8988T (cell line): ENCODE results near the gene CCDC38.
"Not testable (repeated sequence)": the region's sequence is repeated elsewhere in the genome, so short reads cannot be mapped to it uniquely, and the experiment has no call there.

Experiments used
- DNase-seq: peaks from one replicate; pipeline ENCODE4 v3.0.0; 2011

CCDC38 gene

DNA sequence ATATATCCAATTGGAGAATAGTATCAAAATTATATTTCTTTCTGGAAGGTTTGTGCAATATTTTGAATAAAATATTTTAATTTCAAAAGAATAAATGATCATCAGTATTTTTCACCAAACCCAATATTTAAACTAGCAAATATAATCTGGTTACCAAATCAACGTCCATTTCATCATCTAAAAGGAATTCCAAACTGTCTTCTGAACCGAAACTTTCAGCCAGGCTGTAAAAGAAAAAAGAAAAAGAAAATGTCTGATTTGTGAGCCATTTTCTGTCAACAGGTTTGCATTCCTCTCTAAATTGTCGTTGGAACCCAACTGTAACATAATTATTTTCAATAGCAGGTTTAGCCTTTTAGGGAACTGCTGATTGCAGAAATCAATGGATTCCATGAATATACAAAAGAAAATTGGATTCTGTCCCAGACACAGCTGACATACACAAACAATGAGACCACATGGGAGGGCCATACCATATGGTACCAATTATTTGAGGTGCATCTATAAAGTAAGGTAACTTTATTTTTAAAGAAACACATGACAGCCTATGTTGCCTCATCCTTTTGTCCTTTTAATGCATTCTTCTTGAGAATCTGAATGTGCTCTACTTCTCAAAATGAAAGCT lies 61.0 kb downstream of the CCDC38 start:
- DNase-seq = no peak

DNA sequence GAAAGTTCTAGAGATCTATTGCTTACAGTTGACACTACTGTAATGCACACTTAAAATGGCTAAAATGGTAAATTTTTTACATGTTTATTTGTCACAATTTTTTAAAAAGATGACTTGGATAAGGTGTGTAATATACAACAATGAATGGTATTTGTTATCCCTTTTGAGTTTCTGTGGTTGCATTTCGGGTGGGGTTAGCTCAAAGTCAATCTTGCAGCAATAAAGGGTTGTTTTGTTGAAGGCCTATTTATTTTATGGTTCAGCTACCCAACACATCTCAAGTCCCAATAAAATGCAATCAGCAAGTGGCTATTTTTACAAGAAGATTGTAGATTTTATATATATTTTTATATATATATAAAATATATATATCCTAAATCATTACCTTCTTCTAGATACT lies 61.5 kb downstream of the CCDC38 start:
- DNase-seq = no peak

DNA sequence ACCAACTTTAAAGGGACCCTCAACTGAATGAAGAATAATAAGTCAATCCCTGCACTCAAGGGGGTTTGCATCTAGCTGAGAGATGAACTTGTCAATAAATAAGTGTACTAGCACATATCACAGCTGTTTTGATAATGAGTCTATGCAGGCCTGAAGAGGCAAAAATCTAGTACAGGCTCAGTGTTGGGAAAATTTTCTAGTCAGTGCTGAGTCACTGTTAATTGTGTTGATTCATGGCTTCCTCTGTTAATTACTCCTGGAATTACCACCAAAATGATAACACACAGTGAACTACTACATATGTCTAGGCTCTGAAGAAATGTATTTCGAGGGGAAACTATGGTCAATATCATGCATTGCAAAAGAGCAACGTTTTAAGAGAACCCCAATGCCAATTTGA lies 64.8 kb downstream of the CCDC38 start:
- DNase-seq = no peak

DNA sequence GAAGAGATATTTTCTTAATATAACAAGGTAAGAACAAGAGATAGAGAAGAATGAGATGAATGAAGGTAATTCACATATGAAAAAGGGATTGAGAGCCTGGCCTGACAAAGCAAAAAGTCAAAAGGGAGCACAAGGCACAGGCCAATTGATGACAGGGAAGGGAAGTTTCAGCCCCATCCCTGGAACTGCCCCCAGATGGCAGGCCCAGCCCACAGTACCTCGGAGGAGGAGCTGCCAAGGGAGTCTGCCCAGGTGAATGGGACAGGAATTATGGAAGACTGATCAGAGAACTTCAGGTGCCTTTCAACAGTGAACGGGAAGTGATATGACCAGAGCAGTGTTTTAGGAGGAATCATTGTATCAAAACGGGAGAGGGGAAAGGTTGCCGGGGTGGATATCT lies 68.0 kb downstream of the CCDC38 start:
- no peak for DNase-seq

DNA sequence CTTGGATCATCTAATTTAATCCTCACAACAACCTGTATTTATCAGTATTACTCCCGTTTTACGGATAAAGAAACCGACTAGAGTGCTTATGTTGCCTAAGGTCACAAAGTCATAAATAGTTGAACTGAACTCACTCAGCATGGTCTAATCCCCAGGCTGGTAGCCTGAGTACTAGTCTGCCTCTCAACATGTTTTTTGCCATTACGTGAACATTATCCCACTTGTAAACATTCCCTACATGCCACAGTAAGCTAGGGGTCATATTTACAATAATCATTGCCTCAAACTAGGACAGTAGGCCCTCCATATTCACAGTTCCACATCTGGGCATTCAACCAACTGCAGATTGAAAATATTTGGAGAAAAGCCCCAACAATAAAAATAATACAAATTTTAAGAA lies 71.5 kb downstream of the CCDC38 start:
- DNase-seq = no peak

DNA sequence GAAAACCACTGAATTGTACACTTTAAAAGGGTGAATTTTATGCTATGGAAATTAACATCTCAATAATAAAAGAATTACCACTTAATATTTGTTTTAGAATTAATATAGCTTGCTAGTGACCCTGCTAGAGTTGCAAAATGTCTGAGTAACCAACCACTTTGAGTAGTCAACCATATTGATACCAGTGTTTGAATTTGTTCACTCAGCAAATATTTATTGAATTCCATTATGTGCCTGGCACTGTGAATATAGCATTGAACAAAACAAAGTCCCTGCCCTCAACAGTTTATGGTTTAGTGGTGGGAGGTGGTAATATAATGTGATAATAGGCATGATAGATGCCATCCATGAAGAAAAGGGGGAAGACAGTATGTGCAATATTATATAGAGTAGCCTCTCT lies 79.1 kb downstream of the CCDC38 start:
- no peak for DNase-seq

DNA sequence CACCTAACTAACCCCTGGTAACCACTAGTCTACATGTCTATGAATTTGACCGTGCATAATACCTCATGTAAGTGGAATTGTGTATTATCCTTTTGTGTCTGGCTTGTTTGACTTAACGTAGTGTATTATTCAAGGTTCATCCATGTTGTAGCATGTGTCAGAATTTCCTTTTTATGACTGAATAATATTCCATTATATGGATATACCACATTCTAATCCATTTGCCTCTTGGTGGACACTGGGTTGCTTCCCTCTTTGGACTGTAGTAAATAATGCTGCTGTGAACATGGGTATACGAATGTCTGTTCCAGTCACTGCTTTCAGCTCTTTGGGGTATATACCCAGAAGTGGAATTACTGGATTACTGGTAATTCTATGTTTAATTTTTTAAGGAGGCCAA lies 80.4 kb downstream of the CCDC38 start:
- DNase-seq = no peak

DNA sequence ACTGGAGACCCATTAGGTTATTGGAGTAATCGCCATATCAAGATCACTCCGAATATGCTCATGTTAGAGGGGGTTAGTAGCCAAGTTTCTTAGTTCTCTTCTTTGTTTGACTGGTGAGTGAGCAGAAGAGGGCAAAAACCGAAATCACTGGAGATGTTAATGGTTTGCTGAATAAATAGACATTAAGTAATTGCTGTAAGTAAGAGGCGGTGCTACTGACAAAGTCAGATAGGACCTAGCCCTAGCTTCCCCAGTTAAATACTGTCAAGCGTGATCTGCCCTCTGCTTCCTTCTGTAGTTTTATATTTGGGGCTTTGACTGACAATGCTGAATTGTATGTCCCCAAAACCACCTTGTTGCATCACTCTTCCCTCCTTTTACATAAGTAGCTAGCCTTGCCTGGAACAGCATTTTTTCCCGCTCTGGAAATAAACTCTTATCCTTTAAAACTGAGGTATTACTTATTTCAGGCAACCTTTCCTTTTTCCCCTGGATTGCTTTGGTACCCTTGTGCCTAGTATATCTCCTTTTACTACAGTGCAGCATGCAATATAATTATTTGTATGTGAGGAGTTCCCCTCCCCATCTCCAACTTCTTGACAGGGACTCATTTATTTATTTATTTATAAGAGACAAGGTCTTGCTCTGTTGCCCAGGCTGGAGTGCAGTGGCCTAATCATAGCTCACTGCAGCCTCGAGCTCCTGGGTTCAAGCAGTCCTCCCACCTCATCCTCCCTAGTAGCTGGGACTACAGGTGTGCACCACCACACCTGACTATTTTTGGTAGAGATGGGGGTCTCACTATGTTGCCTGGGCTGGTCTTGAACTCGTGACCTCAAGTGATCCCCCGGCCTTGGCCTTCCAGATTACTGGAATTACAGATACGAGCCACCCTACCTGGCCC lies 82.2 kb downstream of the CCDC38 start:
- no peak for DNase-seq

DNA sequence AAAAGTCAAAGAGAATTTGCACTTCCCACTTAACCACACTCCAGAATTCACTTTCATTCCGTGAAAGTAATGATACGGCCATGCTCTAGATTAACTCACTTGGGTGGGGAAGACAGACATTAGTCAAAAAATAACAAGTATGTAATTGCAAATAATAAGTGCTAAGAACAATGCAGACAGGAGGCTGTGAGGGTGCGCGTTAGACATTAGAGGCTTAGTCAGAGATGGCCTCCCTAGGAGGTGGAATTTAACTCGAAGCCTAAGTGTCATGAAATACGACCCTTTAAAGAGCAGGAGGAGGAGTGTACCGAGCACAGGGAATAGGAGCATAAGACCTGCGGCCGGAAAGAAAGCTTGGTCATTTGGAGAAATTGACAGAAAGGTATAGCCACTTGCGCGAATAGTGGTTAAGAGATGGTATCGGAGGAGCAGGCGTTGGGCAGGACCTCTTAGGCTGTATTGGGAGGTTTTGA lies 83.0 kb downstream of the CCDC38 start:
- DNase-seq = no peak

DNA sequence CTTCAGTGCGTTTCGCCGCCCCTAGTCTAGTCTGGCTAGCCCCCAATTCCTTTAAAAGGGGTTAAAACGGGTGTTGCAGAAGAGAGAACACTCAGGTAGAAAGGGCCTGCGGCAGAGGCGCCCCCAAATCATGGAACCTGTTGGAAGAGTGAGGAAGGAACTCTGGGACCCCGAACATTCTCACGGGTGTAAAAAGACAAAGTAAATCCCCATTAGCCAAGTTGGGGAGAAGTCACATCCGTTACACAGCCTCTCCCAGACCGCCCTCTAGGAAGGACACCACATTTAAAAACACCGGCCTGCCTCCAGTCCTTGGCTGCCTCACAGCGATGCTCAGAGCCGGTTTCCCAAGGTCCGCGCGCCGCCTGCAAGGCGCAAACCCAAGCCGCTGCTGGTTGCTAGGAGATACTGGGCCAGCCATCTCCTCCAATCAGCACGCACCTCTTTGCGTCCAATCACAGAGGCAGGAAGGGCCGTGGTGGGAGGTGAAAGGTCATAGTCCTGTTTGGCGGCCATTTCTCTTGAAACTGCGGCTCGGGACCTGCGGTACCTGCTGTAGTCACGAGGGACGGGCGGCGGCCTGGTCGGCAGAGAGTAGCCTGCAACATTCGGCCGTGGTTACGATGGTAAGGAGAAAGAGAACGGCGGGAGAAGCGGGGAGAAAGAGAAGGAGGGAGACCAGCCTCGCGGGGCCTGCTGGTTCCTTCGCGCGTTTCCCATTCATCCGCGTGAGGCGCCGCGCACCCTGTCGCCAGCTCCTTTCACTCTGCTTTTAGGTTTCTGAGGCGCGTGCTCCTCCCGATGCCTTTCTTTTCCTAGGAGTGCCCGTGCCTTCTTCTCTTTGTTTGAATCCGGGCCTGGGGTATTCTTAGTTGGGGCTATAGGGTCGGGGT lies 83.7 kb downstream of the CCDC38 start, which contains the start of gene SNRPF:
SNRPF (plus strand) TSS at position 502 of the 893 bp plus-strand sequence; CDS start at position 624, 122 bp downstream.
- DNase-seq = peak; percentile 88

DNA sequence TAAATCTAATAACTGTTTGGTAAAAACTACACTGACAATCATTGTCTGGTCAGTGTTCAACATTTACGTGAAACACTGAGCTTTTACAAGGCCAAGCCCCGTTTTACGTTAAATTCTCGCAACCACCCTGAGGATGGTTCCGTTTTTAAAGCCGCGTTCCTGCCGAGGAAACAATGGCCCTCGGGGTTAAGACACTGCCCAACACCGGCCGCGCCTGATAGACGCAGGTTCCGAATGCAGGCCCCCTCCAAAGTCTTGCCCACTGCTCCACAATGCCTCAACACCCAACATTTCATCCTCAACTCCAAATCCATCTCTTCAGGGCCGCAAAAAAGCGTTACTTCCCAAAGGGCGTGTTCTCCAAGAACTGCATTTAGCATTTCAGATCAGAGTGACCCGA lies 84.6 kb downstream of the CCDC38 start:
- DNase-seq = no peak

DNA sequence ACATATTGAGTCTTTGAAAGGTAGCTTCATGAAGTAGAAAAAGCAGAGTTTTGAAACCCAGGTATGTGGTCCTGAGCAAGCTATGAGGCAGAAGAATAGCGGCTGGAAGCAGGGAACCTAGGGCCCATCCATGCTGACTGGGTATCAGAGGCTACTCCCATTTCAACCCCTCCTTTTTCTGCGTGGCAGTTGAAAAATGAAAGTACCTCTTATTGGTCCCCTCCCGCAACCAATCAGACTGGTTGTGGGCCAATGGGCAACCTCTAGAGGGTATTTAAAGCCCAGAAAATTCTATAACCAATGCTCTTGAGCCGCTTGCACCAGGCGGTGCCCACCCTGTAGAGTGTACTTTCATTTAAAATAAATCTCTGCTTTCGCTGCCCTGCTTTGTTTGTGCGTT lies 85.3 kb downstream of the CCDC38 start:
- no peak for DNase-seq

DNA sequence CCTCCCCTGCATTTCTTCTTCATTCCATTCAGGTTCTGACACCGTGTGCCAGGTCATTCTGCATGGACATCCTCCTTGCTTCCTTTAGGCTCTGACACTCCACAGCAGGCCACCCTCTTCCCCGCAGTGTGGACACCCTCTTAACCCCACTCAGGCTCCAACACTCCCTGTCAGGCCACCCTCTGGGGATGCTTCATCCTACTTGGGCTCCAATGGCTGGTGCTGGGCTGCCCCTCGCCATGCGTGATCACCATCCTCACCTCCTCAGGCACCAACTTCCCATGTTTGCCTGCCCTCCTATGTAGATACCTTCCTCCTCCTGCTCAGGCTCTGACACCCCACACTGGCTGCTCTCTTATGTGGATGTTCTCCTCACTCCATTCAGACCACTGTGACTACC lies 90.3 kb downstream of the CCDC38 start:
- DNase-seq = no peak

DNA sequence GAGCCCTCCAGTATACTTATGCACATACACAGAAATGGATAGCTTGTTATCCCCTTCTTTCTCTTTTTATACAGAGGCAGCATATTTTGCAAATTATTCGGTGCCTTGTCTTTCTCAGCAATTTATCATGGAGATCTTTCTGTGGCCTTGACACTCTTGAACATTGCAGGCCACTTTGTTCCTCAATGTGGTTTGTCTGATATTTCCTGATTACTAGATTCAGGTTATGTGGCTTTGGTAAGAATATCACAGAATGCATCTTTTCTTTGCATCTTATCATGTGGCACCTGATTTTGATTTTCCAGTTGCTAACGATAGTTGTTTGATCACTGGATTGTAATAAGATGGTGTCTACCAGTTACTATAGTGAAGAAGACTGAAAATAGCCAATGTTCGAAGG lies 90.8 kb downstream of the CCDC38 start:
- no peak for DNase-seq

DNA sequence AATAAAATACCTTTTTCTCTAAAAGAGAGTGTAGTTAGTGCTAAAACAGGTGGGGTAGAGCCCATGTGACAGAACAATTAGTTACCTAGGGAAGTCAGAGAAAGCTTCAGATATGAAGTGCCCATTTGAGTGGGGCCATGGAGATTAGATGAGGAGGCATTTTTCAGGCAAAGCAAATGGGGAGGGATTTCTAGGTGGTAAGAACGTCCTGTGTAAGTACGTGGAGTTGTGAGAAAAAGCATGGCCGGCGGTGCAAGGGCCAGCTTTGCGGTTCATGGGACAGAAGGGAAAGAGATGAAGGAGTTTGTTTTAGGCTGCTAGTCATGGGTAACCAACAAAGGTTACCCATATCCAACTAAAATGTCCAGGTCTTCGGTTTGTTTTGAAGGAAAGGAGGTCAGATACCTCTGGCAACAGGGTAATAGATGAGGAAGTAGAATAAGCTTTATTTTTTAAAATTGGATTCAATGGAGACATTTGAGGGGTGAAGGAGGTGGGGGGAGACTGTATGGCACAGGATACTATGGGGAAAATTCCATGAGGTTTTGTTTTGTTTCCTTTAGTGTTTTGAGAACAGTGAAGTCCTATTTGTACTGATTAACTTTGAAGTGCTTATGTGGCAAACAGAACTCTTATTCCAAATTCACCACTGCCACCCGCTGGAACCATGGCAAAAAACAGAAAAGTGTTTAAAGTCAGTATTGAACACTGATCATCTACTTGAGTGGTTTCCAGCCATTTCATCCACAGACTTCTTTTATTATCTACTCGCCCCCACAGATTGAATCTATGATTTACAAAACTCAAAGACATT lies 93.6 kb downstream of the CCDC38 start:
- DNase-seq = no peak

DNA sequence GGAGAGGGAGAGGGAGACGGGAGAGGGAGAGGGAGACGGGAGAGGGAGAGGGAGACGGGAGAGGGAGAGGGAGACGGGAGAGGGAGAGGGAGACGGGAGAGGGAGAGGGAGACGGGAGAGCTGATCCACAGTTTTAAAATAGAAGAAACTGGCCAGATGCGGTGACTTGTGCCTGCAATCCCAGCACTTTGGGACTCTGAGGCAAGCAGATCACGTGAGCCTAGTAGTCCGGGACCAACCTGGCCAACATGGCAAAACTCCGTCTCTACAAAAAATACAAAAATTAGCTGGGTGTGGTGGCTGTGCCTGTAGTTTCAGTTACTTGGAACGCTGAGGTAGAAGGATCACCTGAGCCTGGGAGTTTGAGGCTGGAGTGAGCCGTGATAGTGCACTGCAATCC lies 100.0 kb downstream of the CCDC38 start:
- not testable (repeated sequence) for DNase-seq

DNA sequence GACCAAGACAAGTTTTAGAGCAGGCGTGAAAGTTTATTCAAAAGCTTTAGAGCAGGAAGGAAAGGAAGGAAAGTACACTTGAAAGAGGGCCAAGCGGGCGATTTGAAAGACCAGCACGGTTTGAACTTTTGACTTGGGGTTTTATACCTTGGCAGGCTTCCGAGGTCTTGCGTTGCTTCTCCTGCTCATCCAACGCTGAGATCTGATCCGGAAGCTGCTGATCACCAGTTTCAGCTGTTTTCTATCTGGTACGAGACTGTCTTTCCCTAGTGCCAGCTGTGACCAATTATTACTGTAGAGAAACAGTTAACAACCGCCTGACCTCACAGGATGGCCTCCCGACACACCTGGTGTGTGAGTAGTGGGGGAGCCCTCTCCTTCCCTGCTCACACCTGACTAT lies 104.3 kb downstream of the CCDC38 start:
- no peak for DNase-seq

DNA sequence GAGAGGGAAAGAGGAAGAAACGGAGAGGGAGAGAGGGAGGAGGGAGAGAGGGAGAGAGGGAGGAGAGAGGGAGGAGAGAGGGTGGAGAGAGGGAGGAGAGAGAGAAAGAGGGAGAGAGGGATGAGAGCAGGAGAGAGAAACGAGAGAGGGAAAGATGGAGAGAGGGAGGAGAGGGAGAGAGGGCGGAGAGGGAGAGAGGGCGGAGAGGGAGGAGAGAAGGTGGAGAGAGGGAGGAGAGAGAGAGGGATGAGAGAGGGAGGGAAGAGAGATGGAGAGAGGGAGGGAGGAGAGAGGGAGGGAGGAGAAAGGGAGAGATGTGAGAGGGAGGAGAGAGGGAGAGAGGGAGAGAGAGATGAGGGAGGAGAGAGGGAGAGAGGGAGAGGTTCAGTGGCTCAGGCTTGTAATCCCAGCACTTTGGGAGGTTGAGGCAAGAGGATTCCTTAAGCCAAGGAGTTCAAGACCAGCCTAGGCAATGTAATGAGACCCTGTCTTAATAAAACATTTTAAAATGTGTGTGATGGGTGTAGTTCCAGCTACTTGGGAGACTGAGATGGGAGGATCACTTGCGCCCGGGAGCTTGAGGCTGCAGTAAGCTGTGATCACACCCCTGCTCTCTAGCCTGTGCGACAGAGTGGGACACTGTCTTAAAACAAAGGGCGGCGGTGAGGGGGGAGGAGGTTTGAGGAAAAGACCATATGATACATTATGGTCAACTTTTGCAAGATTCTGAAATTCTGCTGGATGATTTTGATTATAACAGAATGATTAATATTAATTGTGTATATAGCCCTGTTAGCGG lies 105.0 kb downstream of the CCDC38 start:
- DNase-seq = no peak

DNA sequence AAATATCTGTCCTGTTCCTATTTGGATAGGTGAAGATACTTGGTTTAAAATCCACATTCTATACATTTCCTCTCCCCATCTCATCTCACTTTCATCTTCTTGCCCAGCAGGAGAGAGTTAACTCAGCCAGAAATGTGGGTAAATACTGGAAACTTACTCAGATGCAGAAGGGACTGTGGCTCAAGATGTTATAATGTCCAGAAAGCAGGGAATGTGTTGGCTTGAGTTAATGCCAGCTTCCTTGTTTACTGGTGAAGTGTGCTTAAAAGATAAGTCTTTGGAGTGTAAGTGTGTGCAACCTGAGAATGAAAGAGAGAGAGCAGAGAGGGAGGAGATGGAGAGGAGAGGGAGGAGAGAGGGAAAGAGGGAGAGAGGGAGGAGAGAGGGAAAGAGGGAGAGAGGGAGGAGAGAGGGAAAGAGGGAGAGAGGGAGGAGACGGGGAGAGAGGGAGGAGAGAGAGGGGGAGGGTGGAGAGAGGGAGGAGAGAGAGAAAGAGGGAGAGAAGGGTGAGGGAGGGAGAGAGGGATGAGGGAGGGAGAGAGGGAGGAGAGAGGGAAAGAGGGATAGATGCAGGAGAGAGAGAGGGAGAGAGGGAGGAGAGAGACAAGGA lies 105.7 kb downstream of the CCDC38 start:
- no peak for DNase-seq

DNA sequence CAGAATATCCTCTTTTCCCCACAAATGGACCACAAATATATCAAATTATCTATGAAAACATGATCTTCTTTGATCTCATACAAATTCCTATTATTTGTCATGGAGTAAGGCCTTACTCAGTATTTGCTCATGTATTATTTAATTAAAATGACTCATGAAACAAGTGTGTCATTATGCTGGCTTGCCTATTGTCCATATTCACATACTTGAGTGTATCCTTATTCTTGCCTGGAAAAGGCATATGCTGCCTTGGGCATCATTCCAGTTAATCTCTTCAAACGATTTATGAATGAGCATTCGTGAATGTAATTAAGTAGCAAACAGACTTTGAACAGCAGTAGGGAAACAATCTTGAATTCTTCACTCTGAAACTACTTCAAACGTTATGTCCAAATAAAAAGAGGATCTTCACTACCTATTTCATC lies 106.2 kb downstream of the CCDC38 start:
- no peak for DNase-seq

DNA sequence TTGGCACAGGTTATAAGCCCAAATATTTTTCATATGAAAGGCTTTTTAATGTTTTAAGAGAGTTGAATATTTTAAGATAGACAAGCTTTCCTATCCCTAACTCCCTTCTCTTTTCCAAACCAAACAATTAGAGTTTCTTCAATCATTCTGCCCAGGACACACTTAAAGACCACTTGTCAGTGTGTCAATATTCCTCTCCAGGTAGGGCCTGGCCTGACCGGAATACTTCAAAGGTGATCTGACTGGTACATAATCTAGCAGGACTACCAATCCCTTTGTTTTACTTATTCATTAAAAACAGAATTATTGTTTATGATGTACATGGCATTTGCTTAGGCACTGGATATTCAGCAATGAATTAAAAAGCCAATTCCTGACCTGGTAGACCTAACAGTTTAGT lies 107.8 kb downstream of the CCDC38 start:
- no peak for DNase-seq
